Sigmoid colon (tissue), 7 donors: Measurements from ENCODE around the gene SNAP29. TPM values are rescaled to one million over a fixed set of nuclear protein-coding genes. Genes with fewer than 3 reads are reported as not detected.

Experiments used
- DNase-seq: peaks from one replicate; pipeline ENCODE4 v3.0.0-alpha.2; 2019
- H3K27ac ChIP-seq, 4 donors: fragments of 200-600 bp; sonication (generic); one replicate each; pipeline ENCODE4 v1.5.1; 2016 to 2019; ENCODE audit warnings: mild to moderate bottlenecking in 1 of 4
- H3K27me3 ChIP-seq, 3 donors: fragments of 200-600 bp; sonication (generic); one replicate each; pipeline ENCODE4 v1.5.1; 2019; ENCODE audit warnings: mild to moderate bottlenecking in 1 of 3
- H3K36me3 ChIP-seq, 4 donors: fragments of 200-600 bp; sonication (generic); one replicate each; pipeline ENCODE4 v1.5.1; 2016 to 2019
- H3K4me1 ChIP-seq, 4 donors: fragments of 200-600 bp; sonication (generic); one replicate each; pipeline ENCODE4 v1.5.1; 2017 to 2019
- H3K4me3 ChIP-seq, 4 donors: fragments of 200-600 bp; sonication (generic); one replicate each; pipeline ENCODE4 v1.5.1; 2017 to 2019; ENCODE audit warnings: mild to moderate bottlenecking in 2 of 4, moderate library complexity in 1 of 4
- H3K9me3 ChIP-seq, 4 donors: fragments of 200-600 bp in 3 of 4; sonication (generic) in 3 of 4; one replicate each; pipeline versions ENCODE4 v1.5.1 to v1.6.1; 2013 to 2019
- EP300 ChIP-seq, 4 donors: sonication (generic); formaldehyde crosslinking; IDR thresholded peaks; one replicate each; pipeline ENCODE4 v1.6.1; 2017; ENCODE audit warnings: antibody characterized with exemption in 4 of 4
- POLR2A ChIP-seq, 2 donors: fragments of 450-650 bp; IDR thresholded peaks; one replicate each; pipeline ENCODE4 v1.6.1; 2016; ENCODE audit warnings: antibody characterized with exemption in 2 of 2, mild to moderate bottlenecking in 2 of 2, moderate library complexity in 2 of 2
- POLR2AphosphoS5 ChIP-seq, 4 donors: sonication (generic); formaldehyde crosslinking; IDR thresholded peaks; one replicate each; pipeline ENCODE4 v1.6.1; 2017; ENCODE audit warnings: antibody characterized with exemption in 4 of 4
- WGBS, 2 donors: extraction: QIAGEN DNeasy Blood & Tissue Kit; methylation state at CpG; one replicate each; pipeline ENCODE4 v1.1.7; 2013; 5-methylcytosine and 5-hydroxymethylcytosine counted together
- intact Hi-C: fragments of 100-400 bp; cut with DNase I; formaldehyde crosslinking; loops from one replicate; pipeline ENCODE4 v1.15.1; 2023
- polyA plus RNA-seq, 3 donors: library from polyadenylated mRNA; stranded (reverse); fragments of 200-250 nt; gene quantifications; one replicate each; pipeline ENCODE4 v1.2.3, GENCODE V29; 2013
- total RNA-seq, 4 donors: library from RNA; depleted of rRNA; stranded (reverse); fragments of >200 nt; gene quantifications; one replicate each; pipeline ENCODE4 v1.1.0, GENCODE V29; 2016
- TF ChIP-seq, protein P1 (sequence below), 4 experiments: fragments of 450-650 bp in 3 of 4; fragments of 200-600 bp in 1 of 4; IDR thresholded peaks; one replicate each; pipeline ENCODE4 v1.5.1; 2016 to 2019; ENCODE audit warnings: antibody characterized with exemption in 4 of 4, mild to moderate bottlenecking in 3 of 4, moderate library complexity in 2 of 4
- donor health status: healthy with polysubstance abuse.
- donor health status: Bipolar disorder and iron deficiency.
- donor health status: healthy.

SNAP29 gene
- total and polyA plus RNA-seq, 7 donors, result 16.2 to 25.5 (median 20.6) TPM

DNA sequence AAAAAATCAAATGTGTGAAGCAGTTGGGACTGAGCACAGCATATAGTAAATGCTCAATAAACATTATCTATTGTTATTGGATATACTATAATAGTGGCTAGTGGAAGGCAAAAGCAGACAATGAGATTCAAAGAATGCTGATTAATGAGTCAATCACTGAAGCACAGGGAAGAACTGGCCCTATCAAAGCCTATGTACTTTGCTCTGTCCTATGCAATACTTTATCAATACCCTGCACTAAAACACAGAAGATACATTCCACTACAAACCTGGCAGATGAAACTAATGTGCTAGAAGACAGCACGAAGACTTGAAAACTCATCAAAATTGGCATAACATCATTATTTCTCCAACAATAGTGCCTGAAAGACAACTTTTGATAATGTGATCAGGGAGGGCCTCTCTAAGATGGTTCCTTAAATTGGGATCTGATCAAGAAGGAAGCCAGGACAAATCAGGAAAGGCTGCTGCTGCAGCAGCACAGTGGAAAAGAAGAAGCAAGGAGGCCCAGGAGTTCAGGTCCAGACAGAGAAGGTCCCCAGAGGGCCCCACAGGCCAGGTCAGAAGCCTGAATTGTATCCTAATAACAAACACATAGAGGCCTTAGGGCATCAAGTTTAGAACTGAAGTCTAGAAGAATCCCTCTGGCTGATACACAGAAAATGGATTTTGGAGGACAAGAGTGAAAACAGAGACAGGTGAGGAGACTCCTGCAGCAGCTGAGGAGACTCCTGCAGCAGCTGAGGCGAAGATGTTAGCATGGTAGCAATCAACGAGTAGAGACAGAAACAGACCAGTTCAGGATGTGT is 18.8 kb upstream of the SNAP29 start:
- no peaks in the 10 kb centered on the region for H3K27me3 ChIP-seq
- DNase-seq, result no peak
- WGBS, 2 donors, result 90 to 95% methylated on average over 3 of the region's 3 CpGs
- H3K4me1 ChIP-seq, result peaks cover 0 to 8% (median 1%) of the 10 kb centered on the region in 4 donors
- intact Hi-C loops, result no loop called here
- TF ChIP-seq, protein P1, sequence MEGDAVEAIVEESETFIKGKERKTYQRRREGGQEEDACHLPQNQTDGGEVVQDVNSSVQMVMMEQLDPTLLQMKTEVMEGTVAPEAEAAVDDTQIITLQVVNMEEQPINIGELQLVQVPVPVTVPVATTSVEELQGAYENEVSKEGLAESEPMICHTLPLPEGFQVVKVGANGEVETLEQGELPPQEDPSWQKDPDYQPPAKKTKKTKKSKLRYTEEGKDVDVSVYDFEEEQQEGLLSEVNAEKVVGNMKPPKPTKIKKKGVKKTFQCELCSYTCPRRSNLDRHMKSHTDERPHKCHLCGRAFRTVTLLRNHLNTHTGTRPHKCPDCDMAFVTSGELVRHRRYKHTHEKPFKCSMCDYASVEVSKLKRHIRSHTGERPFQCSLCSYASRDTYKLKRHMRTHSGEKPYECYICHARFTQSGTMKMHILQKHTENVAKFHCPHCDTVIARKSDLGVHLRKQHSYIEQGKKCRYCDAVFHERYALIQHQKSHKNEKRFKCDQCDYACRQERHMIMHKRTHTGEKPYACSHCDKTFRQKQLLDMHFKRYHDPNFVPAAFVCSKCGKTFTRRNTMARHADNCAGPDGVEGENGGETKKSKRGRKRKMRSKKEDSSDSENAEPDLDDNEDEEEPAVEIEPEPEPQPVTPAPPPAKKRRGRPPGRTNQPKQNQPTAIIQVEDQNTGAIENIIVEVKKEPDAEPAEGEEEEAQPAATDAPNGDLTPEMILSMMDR (IDR thresholded peaks at IDR 0.05), result no peak
- TF ChIP-seq POLR2AphosphoS5 (IDR thresholded peaks at IDR 0.05), result no peak
- no peak for TF ChIP-seq EP300 (IDR thresholded peaks at IDR 0.05)
- no peak for TF ChIP-seq POLR2A (IDR thresholded peaks at IDR 0.05)
- no peak overlapping the region for H3K27ac ChIP-seq
- H3K9me3 ChIP-seq, result no peaks in the 10 kb centered on the region
- no peak overlapping the region for H3K4me3 ChIP-seq
- H3K36me3 ChIP-seq, result no peaks in the 10 kb centered on the region

GRCh38 chr22:20840646-20841371 is 18.0 kb upstream of the SNAP29 start:
- Histone ChIP-seq H3K4me3 (no peak overlapping the region), H3K36me3 (no peaks in the 10 kb centered on the region), H3K27ac (no peak overlapping the region), H3K4me1 (peaks cover 0 to 14% (median 1%) of the 10 kb centered on the region in 4 donors), H3K9me3 (no peaks in the 10 kb centered on the region), H3K27me3 (no peaks in the 10 kb centered on the region)
- intact Hi-C loops, result no loop called here
- TF ChIP-seq EP300 (IDR thresholded peaks at IDR 0.05), result no peak
- TF ChIP-seq, protein P1 (IDR thresholded peaks at IDR 0.05), result no peak
- no peak for TF ChIP-seq POLR2AphosphoS5 (IDR thresholded peaks at IDR 0.05)
- no peak for TF ChIP-seq POLR2A (IDR thresholded peaks at IDR 0.05)
- 45 to 69% methylated on average over 8 of the region's 8 CpGs for WGBS, 2 donors
- no peak for DNase-seq

DNA sequence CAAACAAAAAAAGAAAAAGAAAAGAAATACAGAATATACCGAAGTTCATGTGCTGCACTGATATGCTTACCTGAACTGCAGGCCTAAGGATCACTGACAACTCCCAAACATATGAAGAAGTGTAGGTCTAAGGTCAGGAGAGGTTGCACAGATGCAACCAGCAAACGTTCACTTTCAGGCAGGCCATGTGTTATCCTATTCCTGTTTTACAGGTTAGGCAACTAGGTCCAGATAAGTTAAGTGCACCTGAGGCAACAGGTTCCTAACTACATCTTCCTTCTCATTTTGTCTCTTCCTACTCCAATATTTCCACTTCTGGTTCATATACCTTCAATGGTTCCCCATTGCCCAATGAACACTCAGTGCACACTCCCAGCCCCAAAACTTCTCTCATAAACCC is 15.3 kb upstream of the SNAP29 start:
- Histone ChIP-seq H3K27me3 (no peaks in the 10 kb centered on the region), H3K27ac (no peak overlapping the region), H3K4me1 (peaks cover 0 to 11% (median 0%) of the 10 kb centered on the region in 4 donors), H3K36me3 (no peaks in the 10 kb centered on the region), H3K4me3 (no peak overlapping the region), H3K9me3 (no peaks in the 10 kb centered on the region)
- intact Hi-C loops, result no loop called here
- DNase-seq, result no peak
- TF ChIP-seq POLR2A (IDR thresholded peaks at IDR 0.05) (no peak), POLR2AphosphoS5 (IDR thresholded peaks at IDR 0.05) (no peak), EP300 (IDR thresholded peaks at IDR 0.05) (no peak)
- TF ChIP-seq, protein P1 (IDR thresholded peaks at IDR 0.05), result no peak
- 5 to 42% methylated on average over 2 of the region's 2 CpGs for WGBS, 2 donors

DNA sequence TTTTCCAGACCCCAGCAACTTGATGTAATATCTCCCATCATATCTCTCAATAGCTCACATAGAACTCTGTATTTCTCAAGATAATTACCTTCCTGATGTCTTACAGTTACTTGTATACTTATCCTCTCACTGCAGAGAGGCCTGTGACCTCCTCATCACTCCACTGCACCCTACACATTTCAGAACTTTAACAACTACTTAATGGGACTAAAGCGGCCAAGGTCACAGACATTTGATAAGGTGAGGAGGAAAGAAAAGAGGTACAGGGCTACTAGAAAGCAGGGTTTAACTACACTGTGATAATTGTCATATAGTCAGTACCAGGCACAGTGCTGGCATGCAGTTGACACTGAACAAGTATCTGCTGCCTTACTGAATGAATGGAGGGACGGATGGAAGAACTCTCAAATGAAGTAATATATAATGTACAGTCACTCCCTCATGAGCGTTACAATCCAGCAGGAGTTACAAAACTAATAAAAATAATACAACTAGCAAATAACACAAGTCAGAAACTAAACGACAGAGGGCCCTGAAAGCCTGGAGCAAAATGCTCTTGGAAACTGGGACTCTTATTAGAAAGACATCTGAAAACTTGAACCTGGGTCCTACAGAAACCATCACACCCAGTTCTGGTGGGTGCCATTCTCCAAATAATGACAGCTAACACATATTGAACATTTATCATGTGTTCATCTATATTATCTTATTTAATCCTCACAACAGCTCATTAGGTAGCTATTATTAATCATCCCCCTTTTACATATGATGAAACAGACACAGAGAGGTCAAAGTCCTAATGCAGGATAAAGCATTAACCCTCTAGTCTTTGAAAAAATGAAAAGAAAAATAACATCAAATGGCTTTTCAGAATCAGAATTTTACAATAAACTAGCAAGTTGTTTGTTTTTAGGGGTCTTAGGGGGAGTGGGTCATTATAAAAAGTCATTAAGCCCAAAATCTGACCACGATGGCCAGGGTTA is 14.5 kb upstream of the SNAP29 start:
- H3K4me1 ChIP-seq, result peaks cover 0 to 11% (median 0%) of the 10 kb centered on the region in 4 donors
- H3K4me3 ChIP-seq, result no peak overlapping the region
- intact Hi-C loops, result no loop called here
- WGBS, 2 donors, result 92 to 93% methylated on average over 5 of the region's 5 CpGs
- no peak overlapping the region for H3K27ac ChIP-seq
- no peak for DNase-seq
- H3K27me3 ChIP-seq, result no peaks in the 10 kb centered on the region
- TF ChIP-seq POLR2A (IDR thresholded peaks at IDR 0.05), result no peak
- no peak for TF ChIP-seq EP300 (IDR thresholded peaks at IDR 0.05)
- no peaks in the 10 kb centered on the region for H3K36me3 ChIP-seq
- H3K9me3 ChIP-seq, result no peaks in the 10 kb centered on the region
